K562 (cell line): ENCODE data around the gene DNAJC30. TPM values are rescaled to one million over a fixed set of nuclear protein-coding genes. Genes with fewer than 3 reads are reported as not detected.
A peak's percentile ranks its signal among the peaks of the same experiment; 100 is the strongest.

Experiments
- ATF1 ChIP-seq, 2 experiments: fragments of 450-650 bp in 1 of 2; IDR thresholded peaks; 2 replicates each; pipeline ENCODE4 v1.6.1; 2016; ENCODE audit warnings: missing compliant biosample characterization in 1 of 2, missing genetic modification characterization in 1 of 2
- ATF7 ChIP-seq: fragments of 450-650 bp; IDR thresholded peaks from 2 replicates; pipeline ENCODE4 v1.7.1; 2014; ENCODE audit warnings: mild to moderate bottlenecking, moderate library complexity
- HIVEP1 ChIP-seq: fragments of 250-450 bp; sonication (Bioruptor Pico); IDR thresholded peaks from 2 replicates; pipeline ENCODE4 v1.4.0; 2020; ENCODE audit warnings: mild to moderate bottlenecking
- KLF16 ChIP-seq: IDR thresholded peaks from 2 replicates; pipeline ENCODE4 v1.6.1; 2016; ENCODE audit warnings: antibody characterized with exemption
- MTA1 ChIP-seq: fragments of 450-650 bp; IDR thresholded peaks from 2 replicates; pipeline ENCODE4 v1.6.1; 2017; ENCODE audit warnings: borderline replicate concordance
- PRMT5 ChIP-seq: sonication (generic); formaldehyde crosslinking; IDR thresholded peaks from 2 replicates; pipeline ENCODE4 v1.5.0; 2020; ENCODE audit warnings: missing genetic modification reagents
- XRCC5 ChIP-seq: fragments of 200-400 bp; formaldehyde crosslinking; IDR thresholded peaks from 2 replicates; pipeline ENCODE4 v1.6.1; 2017; ENCODE audit warnings: low read depth, mild to moderate bottlenecking, low read length
- polyA plus RNA-seq, 8 experiments: library from polyadenylated mRNA; depleted of rRNA in 4 of 8; stranded (reverse) in 5 of 8; unstranded in 3 of 8; fragments of >200 nt; fragmentation: Nextera tagmentation in 2 of 8; fragmentation: Illumina TruSeq in 1 of 8; extraction: Ambion mirVana in 2 of 8; extraction: Trizol in 1 of 8; gene quantifications; 2 replicates each; pipeline versions ENCODE4 v1.2.1 to v1.2.3, GENCODE V29; 2011 to 2014; ENCODE audit warnings: inconsistent platforms in 1 of 8, missing spikeins in 1 of 8
- total RNA-seq, 7 experiments: library from RNA; depleted of rRNA in 6 of 7; stranded (reverse); fragments of >200 nt in 6 of 7; fragmentation: Illumina TruSeq in 2 of 7; extraction: Trizol in 2 of 7; gene quantifications; 2 replicates each; pipeline versions ENCODE4 v1.2.1 to v1.2.3, GENCODE V29; 2011 to 2021; ENCODE audit warnings: low replicate concordance in 1 of 7
- TF ChIP-seq, protein P1 (sequence below): fragments of 450-650 bp; IDR thresholded peaks from 2 replicates; pipeline ENCODE4 v1.6.1; 2016; ENCODE audit warnings: low read depth
- TF ChIP-seq, protein P2 (sequence below): sonication (generic); formaldehyde crosslinking; IDR thresholded peaks from 2 replicates; pipeline ENCODE4 v1.8.1; 2023; ENCODE audit warnings: mild to moderate bottlenecking, missing genetic modification reagents
- TF ChIP-seq, protein P3 (sequence below): fragments of 450-650 bp; IDR thresholded peaks from 2 replicates; pipeline ENCODE4 v1.7.1; 2018; ENCODE audit warnings: mild to moderate bottlenecking, low read depth; ENCODE audit not compliant: partially characterized antibody

Gene DNAJC30
- total and polyA plus RNA-seq, 9 of the 15 experiments (the other 6 are each of a cell fraction or from before 2014, with no cell fraction given) = 1.1 to 11.3 (median 4.6) TPM

DNA sequence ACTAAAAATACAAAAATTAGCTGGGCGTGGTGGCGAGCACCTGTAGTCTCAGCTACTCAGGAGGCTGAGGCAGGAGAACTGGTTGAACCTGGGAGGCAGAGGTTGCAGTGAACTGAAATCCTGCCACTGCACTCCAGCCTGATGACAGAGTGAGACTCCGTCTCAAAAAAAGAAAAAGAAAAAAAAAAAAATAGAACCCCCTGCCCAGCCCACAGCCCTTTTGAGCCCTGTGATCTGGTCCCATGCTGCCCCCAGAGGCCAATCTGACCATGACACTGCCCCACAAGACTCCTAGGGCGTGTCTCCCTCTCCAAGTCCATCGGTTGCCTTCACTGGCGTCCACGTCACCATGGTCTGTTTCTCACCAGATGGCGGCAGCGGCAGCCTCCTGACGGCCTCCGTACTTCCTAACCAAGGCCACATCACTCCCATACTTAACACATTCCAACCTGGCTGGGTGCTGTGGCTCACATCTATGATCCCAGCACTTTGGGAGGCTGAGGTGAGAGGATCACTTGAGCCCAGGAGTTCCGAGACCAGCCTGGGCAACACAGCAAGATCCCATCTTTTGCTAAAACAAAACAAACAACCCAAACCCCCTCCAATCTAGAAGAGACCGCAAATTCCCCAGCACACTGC is 18.2 kb upstream of the DNAJC30 start (continued):
- TF ChIP-seq, protein P1, sequence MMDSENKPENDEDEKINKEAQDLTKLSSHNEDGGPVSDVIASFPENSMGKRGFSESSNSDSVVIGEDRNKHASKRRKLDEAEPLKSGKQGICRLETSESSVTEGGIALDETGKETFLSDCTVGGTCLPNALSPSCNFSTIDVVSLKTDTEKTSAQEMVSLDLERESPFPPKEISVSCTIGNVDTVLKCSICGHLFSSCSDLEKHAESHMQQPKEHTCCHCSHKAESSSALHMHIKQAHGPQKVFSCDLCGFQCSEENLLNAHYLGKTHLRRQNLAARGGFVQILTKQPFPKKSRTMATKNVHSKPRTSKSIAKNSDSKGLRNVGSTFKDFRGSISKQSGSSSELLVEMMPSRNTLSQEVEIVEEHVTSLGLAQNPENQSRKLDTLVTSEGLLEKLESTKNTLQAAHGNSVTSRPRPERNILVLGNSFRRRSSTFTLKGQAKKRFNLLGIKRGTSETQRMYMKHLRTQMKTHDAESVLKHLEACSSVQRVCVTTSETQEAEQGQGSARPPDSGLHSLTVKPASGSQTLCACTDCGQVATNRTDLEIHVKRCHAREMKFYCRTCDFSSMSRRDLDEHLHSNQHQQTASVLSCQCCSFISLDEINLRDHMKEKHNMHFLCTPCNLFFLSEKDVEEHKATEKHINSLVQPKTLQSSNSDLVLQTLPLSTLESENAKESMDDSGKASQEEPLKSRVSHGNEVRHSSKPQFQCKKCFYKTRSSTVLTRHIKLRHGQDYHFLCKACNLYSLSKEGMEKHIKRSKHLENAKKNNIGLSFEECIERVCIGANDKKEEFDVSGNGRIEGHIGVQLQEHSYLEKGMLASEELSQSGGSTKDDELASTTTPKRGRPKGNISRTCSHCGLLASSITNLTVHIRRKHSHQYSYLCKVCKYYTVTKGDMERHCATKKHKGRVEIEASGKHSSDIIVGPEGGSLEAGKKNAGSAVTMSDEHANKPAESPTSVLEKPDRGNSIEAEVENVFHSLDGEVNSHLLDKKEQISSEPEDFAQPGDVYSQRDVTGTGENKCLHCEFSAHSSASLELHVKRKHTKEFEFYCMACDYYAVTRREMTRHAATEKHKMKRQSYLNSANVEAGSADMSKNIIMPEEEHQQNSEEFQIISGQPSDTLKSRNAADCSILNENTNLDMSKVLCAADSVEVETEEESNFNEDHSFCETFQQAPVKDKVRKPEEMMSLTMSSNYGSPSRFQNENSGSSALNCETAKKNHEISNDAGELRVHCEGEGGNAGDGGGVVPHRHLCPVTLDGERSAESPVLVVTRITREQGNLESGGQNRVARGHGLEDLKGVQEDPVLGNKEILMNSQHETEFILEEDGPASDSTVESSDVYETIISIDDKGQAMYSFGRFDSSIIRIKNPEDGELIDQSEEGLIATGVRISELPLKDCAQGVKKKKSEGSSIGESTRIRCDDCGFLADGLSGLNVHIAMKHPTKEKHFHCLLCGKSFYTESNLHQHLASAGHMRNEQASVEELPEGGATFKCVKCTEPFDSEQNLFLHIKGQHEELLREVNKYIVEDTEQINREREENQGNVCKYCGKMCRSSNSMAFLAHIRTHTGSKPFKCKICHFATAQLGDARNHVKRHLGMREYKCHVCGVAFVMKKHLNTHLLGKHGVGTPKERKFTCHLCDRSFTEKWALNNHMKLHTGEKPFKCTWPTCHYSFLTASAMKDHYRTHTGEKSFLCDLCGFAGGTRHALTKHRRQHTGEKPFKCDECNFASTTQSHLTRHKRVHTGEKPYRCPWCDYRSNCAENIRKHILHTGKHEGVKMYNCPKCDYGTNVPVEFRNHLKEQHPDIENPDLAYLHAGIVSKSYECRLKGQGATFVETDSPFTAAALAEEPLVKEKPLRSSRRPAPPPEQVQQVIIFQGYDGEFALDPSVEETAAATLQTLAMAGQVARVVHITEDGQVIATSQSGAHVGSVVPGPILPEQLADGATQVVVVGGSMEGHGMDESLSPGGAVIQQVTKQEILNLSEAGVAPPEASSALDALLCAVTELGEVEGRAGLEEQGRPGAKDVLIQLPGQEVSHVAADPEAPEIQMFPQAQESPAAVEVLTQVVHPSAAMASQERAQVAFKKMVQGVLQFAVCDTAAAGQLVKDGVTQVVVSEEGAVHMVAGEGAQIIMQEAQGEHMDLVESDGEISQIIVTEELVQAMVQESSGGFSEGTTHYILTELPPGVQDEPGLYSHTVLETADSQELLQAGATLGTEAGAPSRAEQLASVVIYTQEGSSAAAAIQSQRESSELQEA = peak; percentile 87
- peak; percentile 50 for TF ChIP-seq ATF7
- no peak for TF ChIP-seq ATF1 (CRISPR knock-in tag; IDR thresholded peaks at IDR 0.05)
- TF ChIP-seq ATF1 (tag; IDR thresholded peaks at IDR 0.05) = peak; percentile 76
- TF ChIP-seq HIVEP1 = no peak
- TF ChIP-seq MTA1 = no peak
- TF ChIP-seq, protein P2, sequence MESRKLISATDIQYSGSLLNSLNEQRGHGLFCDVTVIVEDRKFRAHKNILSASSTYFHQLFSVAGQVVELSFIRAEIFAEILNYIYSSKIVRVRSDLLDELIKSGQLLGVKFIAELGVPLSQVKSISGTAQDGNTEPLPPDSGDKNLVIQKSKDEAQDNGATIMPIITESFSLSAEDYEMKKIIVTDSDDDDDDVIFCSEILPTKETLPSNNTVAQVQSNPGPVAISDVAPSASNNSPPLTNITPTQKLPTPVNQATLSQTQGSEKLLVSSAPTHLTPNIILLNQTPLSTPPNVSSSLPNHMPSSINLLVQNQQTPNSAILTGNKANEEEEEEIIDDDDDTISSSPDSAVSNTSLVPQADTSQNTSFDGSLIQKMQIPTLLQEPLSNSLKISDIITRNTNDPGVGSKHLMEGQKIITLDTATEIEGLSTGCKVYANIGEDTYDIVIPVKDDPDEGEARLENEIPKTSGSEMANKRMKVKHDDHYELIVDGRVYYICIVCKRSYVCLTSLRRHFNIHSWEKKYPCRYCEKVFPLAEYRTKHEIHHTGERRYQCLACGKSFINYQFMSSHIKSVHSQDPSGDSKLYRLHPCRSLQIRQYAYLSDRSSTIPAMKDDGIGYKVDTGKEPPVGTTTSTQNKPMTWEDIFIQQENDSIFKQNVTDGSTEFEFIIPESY (CRISPR knock-in tag) = peak; percentile 55; the same call in 1 of the 2 replicates
- TF ChIP-seq KLF16 = 0 out of 2 replicates have a peak, but pooled peaks have one; percentile 18
- peak; percentile 78; the same call in 1 of the 2 replicates for TF ChIP-seq XRCC5
- TF ChIP-seq, protein P3, sequence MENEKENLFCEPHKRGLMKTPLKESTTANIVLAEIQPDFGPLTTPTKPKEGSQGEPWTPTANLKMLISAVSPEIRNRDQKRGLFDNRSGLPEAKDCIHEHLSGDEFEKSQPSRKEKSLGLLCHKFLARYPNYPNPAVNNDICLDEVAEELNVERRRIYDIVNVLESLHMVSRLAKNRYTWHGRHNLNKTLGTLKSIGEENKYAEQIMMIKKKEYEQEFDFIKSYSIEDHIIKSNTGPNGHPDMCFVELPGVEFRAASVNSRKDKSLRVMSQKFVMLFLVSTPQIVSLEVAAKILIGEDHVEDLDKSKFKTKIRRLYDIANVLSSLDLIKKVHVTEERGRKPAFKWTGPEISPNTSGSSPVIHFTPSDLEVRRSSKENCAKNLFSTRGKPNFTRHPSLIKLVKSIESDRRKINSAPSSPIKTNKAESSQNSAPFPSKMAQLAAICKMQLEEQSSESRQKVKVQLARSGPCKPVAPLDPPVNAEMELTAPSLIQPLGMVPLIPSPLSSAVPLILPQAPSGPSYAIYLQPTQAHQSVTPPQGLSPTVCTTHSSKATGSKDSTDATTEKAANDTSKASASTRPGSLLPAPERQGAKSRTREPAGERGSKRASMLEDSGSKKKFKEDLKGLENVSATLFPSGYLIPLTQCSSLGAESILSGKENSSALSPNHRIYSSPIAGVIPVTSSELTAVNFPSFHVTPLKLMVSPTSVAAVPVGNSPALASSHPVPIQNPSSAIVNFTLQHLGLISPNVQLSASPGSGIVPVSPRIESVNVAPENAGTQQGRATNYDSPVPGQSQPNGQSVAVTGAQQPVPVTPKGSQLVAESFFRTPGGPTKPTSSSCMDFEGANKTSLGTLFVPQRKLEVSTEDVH = peak; percentile 40
- TF ChIP-seq PRMT5 (CRISPR knock-in tag) = no peak
